ENCODE measurements around the gene LYPD5.

The LYPD5 gene

GRCh38 chr19:43752287-43752875 lies 49.9 kb downstream of the LYPD5 start:
- no peak for DNase-seq (ENCODE audit: low spot score)

DNA sequence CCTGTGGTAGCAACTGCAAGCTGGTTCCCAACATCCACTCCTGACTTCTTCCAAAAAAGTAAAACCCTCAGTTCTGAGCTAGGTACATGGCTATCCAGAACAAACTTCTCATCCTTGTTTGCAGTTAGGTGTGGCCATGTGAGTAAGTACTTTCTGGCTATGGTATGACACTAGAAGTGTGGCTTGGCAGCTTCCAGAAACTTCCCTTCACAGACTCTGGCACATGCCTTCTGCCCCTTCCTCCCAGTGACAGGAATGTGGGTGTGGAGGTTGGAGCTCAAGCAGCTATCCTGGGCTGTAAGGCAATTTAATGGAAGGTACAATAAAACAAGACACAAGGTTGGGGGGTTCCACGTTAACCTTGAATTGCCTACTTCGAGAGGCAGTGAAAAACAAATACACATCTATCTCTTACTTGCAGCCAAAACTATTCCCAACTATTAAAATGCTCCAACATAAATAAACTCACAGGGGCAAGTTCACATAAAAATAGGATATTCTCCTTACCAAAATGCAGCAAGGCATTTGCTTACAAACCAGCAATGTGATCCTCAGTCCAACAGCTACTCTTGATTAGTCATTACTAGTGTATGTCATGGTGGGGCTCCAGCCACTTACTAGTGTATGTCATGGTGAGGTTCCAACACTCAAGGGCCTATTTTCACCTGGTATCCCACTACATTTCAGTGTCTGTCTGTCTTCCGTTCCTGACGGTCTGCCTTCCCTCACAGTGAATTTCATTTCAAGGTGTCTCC lies 50.6 kb downstream of the LYPD5 start:
- no peak for DNase-seq (ENCODE audit: low spot score)

DNA sequence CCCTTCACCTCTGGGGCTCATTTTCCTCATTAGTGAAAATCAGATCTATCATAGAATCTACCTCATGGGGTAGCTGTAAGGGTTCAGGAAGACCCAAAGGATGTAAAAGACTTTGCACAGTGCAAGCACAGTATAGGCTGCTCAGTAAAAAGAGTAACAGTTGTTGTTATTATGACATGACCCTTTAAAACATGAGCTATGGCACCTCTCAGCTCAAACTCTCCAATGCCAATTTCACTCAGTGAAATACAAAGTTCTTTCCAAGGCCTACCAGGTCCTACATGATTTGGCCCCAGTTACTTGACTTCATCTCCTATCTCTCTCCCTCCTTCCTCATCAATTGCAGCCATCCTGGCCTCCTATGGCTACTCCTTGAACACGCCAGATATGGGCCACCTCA lies 52.3 kb downstream of the LYPD5 start:
- DNase-seq (ENCODE audit: low spot score) = no peak

DNA sequence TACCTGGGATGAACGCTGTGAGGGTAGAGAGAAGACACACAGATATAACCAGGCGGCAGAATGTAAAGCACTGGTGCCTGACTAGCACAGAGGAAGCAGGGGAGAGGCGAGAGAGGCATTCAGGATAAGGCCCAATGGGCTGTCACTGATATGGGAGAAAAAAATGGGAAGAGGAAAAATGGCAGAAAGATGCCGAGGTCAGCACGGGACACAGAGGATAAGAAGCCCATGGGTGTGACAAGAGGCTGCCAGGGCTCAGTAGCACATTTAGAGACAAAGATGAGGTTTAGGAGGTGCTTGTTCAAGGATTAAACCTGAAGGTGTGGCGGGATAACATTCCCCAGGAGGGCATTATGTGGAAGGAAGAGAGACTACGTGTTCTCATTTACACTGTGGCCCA lies 53.1 kb downstream of the LYPD5 start:
- DNase-seq (ENCODE audit: low spot score) = no peak

GRCh38 chr19:43748685-43749084 lies 53.6 kb downstream of the LYPD5 start:
- DNase-seq (ENCODE audit: low spot score) = no peak

DNA sequence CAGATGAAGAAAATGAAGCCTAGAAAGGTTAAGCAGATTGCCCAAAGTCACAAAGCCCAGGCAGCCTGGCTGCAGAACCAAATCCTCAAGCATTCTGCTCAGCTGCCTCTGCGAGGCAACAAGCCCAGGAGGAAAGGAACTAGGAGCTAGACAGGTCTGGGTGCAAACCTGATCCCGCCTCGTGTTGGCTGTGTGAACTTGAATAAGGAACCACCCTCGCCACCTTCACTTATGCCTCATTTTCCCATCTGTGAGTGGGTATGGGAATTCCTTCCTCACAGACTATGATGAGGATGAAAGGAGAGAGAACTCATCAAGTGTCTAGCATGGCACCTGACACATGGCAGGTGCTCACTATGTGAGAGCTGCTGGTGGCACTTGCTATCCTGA lies 54.0 kb downstream of the LYPD5 start:
- DNase-seq (ENCODE audit: low spot score) = no peak

GRCh38 chr19:43747557-43748204 lies 54.6 kb downstream of the LYPD5 start:
- DNase-seq (ENCODE audit: low spot score) = no peak

All from hematopoietic multipotent progenitor cell treated with erythropoietin and hydrocortisone succinate and interleukin-3 and kit ligand, for 17 days (in vitro differentiated cells).